ENCODE measurements around the gene TMEM222. TPM values are rescaled to one million over a fixed set of nuclear protein-coding genes. Genes with fewer than 3 reads are reported as not detected.

Gene TMEM222
- total RNA-seq, 1 experiment from 2014 or later: 47.8 TPM

DNA sequence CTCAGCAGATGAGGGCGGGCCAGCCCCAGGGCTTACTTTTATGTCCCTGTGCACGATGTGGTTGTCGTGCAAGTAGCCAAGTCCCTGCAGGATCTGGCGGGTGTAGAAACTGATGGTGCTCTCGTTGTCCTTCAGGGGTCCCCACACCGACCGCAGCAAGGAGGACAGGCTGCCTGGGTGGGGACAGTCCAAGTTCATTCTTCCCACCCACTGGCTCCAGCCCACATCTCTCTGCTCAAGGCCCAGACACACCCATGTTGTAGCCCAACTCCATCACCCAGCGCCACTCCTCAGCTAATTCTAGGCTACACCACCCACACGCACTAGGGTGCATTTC is 37.8 kb downstream of the TMEM222 start:
- DNase-seq (ENCODE audit: low read depth): no peak

DNA sequence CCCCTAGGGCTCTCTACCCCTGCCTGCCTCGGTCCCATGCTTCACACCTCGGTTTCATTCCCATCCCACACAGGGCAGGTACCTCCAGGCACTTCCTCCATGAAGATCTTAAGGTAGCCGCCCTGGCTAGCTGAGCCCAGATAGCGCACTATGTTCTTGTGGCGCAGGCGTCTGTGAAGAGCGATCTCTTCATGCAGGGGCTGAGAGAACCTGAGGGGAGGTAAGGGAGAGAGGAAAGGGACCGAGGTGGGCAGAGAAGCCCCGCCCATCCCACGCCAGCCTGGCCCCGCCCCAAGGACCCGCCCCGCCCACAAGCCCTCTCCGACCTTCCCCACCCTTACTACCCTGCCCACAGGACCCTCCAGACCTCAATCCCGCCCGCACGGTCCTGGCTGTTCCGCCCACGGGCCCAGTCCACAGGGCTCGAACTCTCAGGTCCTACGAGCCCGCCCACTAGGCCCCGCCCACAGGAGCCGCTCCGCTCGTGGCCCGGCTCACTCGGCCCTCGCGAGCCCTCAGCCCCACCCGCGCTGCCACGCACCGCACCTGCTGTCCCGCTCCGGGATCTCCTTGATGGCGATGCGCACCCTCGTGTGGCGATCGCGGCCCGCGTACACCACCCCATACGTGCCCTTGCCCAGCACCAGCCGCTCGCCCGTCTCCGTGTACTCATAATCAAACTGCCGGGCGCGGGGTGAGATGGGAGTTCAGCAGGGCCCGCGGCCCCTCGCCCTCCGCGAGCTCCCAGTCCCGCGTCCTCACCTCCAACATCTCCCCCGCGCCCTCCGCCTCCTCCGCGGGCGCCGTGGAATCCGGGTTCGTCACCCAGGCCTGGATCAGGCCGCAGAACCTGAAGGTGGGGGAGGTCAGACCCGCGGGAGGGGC is 38.4 kb downstream of the TMEM222 start:
- no peak for DNase-seq (ENCODE audit: low read depth)

DNA sequence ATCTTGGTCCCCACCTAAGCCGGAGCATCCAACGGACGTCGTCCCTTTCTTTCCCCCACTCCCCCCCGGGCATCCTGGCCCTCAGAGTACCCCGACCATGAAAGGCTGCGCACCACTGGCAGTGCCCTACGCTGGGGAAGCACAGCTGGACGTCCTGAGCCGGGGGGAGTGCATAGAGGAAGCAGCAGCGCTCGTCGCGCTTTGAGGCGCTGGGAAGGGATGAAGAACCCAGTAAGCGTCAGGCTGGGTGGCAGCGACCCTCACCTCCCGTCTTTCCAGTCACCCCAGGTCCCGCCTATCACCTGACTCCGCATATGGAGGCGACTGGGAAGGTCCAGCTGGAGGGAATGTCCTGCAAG is 39.1 kb downstream of the TMEM222 start:
- DNase-seq (ENCODE audit: low read depth): no peak

DNA sequence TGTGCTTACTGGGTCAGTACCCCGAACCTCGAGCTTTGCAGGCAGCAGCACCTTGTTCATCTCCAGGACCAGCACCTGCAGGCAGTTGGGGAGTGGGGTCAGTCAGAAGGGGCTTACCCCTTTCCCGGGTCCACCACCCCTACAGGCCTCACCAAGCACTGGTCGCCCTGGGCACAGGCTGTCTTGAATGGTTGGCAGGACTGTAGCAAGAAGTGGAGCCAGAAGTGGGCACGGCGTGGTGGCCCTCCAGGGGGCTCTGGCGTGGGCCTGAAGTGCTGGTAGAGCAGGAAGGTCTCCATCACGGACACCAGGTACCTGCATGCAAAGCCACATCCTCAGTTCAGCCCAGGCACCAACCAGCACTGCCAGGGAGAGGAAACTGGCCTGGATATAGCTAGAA is 39.6 kb downstream of the TMEM222 start:
- no peak for DNase-seq (ENCODE audit: low read depth)

DNA sequence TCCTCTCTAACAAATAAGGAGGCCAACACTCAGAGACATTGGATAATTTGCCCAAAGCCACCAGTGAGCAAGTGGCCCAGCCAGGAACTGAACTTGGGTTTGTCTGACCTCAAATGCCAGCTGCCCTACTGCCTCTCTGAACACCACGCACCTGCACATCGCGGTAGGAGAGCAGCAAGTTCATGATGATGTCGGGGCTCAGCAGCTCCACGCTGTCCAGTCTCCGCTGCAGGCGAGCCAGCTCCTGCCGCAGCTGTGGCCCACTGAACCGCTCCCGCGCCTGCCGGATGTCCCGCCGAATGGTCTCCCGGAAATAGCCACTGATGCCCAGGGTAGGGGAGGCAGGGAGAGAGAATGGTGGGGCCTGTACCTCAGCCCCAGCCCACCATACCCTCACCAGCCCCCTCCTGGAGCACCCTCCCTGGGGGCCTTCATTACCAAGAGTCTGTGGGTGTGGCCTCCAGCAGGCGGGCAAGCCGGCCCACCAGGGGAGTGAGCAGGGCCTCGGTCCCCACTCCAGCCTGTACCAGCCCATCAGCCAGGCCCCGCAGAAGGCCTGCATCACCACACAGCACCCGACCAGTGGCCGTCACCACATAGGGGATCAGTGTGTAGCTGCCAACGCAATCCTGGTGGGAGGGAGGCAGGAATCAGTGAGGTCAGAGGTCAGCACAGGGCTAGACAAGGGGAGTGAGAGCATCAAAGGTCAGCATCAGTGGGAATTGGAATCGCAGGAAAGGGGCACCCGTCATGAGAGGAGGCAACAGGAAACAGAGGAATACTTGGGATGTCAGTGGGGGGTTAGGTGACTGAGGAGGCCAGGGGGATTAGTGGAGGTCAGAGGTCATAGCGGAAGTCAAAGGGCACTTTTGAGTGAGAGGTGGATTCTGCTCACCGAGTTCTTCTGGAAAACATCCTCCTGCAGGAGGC is 42.1 kb downstream of the TMEM222 start:
- DNase-seq (ENCODE audit: low read depth): no peak

DNA sequence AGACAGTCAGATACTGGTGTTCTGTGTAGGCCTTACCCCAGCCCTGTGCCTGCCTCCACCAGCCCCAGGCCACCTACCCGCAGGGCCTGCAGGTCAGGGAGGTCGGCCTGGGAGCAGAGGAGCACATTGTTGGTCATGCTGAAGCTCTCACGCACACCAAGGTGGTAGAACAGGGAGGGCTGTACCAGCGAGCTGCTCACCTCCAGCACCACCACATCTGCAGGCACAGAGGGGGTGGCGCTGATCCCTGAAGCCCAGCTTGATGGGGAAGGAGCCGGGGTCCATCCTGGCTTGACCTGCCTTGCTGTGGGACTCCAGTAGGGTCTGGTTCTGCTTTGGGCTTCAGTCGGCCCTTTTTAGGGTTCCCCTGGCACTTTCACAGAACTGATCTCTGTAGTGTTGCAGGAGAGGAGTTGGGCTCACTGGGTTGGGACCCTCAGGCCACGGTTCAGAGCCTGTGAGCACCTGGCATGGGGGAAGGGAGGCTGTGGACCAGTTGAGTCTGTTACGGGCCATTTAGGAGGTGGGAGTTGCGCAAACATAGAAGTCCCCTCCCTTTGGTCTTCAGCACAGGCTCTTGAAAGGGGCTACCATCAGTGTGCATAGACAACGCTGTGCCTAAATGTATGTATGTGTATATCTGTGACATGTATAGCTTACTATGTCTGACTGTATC is 42.9 kb downstream of the TMEM222 start:
- DNase-seq (ENCODE audit: low read depth): no peak

DNA sequence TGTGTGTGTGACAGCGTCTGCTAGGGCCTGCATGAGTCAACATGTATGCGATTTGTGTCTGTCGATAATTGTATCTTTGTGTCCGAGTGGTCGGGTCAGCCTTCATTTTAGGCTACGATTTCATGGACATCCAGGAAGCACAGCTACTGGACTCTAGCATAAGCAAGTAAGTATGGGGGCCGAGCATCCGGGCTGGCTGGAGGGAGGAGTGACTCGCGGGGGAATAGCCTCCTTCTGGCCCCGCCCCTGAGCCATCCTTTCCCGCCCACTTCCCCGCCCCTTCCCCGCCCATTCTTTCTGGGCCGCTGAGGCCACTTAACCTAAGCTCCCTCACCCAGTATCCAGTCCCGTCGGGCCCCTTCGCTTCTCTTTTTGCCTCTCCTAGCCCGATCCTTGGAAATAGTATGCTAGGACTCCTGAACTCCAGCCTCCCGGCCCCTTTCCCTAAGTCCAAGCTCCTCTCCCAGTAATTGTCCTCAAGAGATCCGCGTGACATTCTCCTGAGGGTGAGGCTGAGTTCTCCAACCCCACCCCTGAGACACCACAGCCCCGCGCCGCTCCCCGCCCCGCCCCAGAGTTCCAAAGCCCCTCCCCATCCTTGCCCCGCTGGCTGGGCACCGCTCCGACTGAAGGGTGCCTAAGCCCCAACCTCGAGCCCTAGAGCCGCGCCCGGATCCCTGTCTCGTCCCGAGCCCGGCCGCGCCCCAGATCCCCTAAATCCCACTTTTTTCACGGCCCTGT is 43.6 kb downstream of the TMEM222 start:
- DNase-seq (ENCODE audit: low read depth): peak; percentile 88

DNA sequence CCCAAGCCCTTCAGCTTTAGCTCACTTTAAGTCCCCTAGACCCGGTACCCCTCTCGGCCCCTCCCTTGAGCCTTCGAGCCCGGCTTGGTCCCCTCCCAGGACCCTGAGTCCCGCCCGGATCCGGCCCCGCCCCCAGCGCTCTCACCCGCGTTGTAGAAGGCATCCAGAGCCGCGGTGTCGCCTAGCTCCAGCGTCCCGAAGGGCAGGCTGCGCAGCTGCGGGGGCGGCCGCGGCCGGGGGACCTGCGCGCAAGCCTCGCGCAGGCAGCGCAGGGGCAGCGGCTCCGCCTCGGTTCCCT is 44.1 kb downstream of the TMEM222 start:
- peak; percentile 83 for DNase-seq (ENCODE audit: low read depth)

DNA sequence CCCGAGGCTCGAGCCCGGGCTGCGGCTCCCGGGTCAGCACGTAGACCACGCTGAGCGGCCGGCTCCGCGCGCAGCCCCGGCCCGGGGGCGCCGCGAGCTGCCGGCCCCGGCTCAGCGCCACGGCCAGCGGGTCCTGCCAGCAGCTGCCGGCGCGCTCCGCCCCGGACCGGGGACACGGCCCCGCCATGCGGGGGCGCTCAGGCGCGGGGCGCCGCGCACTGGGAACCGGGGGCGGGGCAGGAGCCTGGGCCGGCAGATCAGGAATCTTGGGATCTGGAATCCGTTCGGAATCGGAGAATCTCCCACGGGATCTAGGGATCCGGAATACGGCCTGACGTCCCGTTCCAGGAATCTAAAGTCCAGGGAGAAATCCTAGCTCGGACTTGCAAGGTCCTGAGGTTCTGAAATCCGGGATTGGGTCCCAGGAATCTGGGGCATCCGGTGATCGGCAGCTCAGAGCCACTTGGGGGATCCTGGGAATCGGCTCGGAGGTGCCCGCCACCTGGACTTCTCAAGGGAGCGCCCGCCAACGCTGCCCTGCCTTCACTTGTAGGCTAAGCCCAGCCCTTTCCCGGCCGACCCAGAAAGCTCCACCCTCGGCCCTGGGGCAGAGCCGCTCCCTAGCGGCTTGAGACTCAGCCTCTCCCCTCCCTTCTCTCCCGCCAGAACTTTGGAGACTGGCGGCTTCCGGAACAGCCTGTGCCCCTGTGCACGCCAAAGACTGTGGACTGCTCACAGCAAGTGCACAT is 44.6 kb downstream of the TMEM222 start, which contains the start of gene MAP3K6:
Gene MAP3K6 (minus strand): TSS at position 551 of the 749 bp plus-strand sequence. CDS start 364 bp downstream, at position 187.
- peak; percentile 87 for DNase-seq (ENCODE audit: low read depth)

DNA sequence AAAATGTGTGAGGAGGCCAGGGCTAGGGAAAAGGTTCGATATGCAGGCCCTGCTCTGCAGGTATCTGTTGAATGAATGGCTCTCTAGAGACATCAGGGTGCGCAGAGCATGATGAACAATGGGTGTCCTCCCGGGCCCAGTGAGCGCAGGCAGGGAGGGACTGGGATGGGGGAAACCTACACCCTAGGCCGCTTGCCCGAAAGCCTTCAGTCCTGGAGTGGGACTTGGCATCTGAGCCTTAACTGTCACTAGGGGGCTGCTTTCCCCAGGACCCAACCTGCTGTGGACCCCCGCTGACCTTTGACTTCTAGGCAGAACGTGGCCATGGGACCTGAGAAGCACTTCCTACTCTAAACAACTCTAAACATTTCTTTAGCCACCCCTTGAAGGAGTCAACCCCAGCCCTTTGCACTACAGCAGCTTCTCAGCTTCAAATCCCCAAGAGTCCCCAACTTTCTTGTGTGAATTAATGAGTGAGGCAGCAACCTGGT is 45.2 kb downstream of the TMEM222 start:
- DNase-seq (ENCODE audit: low read depth): no peak

DNA sequence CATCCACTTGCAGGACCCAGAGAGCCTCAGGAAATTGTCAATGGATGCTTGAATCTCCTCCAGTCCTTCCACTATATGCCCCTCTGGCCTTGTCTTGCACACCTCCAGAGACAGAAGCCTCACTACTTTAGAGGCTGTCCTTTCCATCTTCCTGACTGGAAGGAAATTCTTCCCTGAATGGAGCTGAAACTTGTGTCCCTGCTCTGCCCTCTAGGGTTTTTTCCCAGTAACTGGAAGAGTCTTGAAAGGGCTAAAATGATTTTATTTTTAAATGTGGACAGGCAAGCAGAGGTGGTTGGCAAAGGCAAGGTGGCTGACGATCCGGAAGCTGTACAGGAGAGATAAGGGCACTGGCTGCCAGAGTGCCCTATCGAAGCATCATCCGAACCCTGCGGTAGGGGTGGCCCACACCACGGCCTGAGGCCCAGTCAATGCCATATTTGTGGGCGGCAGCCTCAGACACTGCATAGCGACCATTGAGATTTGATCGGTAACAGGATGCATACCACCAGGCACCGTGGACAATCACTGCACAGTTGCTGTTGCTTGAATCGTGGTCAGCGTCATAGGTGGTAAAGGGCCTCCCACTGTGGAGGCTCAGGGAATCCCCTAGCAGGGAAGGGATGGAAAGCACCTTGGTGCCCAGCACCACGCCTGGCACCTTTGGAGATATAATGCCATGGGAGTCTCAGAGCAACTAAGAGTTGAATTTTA is 47.1 kb downstream of the TMEM222 start:
- no peak for DNase-seq (ENCODE audit: low read depth)

DNA sequence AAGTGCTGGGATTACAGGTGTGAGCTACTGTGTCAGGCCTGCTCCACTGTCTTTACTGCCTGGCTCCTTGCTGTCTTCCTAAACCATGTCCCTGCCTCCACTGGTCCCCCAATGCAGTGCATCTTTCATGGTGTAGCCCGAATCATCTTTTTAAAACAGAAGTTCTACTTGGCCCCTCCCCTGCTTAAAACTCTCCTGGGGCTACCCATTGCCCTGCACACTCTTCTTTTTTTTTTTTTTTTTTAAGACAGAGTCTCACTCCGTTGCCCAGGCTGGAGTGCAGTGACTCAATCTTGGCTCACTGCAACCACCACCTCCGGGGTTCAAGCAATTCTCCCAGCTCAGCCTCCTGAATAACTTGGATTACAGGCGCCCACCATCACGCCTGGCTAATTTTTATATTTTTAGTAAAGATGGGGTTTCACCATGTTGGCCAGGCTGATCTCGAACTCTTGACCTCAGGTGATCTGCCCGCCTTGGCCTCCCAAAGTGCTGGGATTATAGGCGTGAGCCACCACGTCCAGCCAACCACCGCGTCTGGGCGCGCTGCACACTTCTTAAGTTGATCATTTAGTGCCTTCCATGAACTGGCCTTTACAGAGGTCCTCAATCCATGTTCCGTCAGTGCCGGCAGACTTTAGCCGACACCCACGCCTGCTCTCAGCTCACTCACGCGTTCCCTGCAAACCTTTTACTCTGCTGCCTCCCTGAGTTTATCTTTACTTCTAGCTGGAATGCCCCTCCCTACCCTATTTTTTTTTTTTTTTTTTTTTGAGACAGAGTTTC is 50.3 kb downstream of the TMEM222 start:
- no peak for DNase-seq (ENCODE audit: low read depth)

DNA sequence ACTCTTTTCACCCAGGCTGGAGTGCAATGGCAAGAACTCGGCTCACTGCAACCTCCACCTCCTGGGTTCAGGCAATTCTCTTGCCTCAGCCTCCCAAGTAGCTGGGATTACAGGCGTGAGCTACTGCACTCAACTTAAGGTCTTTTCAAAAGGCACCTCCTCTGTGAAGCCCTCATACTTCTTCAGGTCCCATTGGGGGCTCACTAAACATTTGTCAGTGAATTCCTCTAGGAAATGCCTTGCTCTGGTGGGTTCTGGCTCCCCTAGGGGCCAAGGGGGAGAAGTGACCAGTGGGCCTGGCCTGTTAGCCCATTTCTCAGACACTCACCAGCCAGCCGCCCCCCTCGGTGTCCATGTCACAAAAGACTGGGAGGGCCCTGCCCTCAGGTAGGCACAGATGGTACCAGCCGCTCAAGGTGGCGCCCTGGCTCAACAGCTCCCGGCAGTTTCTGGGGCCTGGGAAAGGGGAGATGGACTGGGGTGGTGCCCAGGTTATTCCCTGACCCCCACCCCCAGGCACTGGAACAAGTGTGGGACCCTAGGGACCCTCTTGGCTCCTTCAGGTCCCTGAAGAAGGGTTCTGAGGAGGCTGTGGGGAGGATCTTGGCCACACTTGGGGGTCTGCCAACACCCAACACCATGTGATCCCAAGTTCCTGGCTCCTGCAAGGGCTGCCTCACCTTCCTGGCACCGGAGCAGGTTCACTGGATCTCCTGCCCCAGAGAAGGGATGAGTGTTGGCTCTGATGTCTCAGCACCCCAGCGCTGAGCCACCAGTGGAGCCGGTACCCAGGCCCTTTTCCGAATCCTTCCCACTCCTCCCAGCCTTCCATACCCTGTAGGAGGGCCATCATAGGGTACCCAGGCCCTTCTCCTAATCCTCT is 51.1 kb downstream of the TMEM222 start:
- no peak for DNase-seq (ENCODE audit: low read depth)

DNA sequence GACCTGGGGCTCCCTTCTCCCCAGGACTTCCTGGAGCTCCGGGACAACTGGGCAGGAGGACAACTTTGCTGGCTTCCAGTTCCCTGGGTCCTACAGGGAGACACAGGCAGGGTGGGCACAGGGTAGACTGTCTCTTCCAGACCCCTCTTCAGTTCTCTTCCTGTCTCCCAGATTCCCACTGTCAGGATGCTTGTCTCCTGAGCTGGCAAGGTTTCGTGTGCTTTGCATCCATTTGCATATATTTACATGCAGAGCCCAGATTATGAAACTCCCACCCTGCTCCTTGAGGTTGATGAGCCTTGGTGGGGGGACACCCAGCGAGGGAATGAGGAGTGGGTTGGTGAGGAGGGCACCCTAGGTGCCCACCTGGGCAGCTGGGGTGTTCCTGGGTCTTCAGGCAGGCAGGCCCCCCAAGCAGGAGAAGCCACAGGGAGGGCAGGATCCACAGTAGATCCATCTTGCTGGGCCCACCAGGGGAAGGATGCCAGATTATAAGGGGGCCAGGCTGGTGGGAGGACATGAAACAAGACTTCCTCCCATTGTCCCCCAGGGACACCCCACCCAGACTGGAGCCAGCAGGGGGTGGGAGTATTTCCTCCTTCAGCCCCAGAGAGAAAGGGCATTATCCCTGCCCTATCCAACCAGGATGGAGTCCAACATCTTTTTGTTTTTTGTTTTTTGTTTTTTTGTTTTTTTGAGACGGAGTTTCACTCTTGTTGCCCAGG is 52.6 kb downstream of the TMEM222 start, which contains the start of gene FCN3:
Gene FCN3 (minus strand): TSS at position 463 of the 725 bp plus-strand sequence. CDS start 6 bp downstream, at position 457.
- no peak for DNase-seq (ENCODE audit: low read depth)

DNA sequence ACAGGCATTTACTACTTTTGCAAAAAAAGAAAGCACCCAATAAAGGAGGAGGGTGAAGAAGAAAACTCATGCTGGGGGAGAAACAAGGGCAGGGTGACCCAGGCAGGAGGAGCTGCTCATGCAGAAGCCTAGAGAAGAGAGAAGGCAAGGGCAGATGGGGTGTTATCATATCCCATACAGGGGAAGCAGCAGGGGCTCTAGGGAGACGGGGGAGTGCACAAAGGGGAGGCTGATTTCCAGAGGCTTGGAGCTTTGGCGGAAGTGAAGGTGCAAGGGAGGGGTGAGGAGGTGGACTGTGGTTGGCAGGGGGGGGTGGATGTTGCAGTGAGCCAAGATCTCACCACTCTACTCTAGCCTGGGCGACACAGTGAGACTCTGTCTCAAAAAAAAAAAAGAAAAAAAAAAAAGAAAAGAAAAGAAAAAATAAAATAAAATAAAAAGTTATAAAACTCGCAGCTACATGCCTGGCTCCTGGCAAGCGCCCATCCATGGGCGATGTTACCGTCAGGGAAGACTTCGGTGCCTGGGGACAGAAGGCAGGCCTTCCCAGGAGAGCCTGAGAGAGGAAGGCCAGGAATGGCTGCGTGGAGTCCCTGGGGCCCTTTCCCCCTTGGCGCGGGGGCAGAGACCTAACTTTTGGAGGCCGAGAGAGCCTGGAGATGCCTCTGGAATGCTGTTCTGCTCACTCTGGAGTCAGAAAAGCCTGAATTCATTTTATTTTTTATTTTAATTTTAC is 56.0 kb downstream of the TMEM222 start:
- DNase-seq (ENCODE audit: low read depth): no peak

DNA sequence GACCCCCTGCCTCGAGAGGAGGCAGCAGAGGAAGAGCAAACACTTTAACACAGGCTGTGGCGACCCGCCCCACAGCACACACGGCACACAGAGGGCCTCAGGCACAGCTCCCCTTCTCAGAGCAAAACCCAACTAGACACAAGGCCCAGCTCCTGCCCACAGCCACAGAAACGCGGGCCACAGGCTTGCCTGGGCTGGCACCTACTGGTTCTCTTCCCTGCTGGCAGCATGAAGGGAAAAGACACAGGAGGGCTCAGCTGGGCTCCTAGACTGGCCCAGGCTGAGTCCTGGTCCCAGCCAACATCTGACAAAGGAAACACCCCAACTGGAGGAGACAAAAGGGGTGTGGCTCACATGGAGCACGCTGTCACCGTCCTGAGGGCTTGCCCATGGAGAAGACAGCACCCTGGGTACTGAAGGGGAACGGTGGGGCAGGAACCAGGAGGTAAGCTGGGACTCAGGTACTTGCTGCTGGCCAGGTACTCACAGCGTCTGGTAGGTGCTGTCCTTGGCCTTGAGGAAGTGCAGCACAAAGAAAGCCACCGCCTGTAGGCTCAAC is 57.7 kb downstream of the TMEM222 start:
- no peak for DNase-seq (ENCODE audit: low read depth)

All from RPMI7951 (cell line).